ENCODE results near the gene SLC6A5.

DNA sequence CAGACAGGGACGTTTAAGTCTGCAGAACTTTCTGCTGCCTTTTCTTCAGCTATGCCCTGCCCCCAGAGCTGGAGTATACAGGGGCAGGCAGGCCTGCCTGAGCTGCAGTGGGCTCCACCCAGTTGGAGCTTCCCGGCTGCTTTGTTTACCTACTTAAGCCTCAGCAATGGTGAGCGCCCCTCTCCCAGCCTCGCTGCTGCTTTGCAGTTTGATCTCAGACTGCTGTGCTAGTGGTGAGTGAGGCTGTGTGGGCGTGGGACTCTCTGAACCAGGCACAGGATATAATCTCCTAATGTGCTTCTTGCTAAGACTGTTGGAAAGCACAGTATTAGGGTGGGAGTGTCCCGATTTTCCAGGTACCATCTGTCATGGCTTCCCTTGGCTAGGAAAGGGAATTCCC, 108.5 kb downstream of the SLC6A5 start:
- TF ChIP-seq RCOR1 (IDR thresholded peaks at IDR 0.05; ENCODE audit: low read length) (no peak), POLR2AphosphoS5 (IDR thresholded peaks at IDR 0.05; ENCODE audit: low read depth, low read length) (no peak)

Measured in SK-N-SH (cell line).